Heart right ventricle (tissue), 16 donors: Measurements from ENCODE around the gene DENND4C. TPM values are rescaled to one million over a fixed set of nuclear protein-coding genes. Genes with fewer than 3 reads are reported as not detected.

ENCODE experiments used
- ATAC-seq, 8 donors: fragments of 200-7000 bp; cut with Tn5 transposase; one replicate each; pipeline ENCODE4 v1.9.1; 2020; ENCODE audit warnings: mild to moderate bottlenecking in 8 of 8, moderate library complexity in 8 of 8, moderate number of reproducible peaks in 1 of 8
- DNase-seq, 2 donors: peaks; one replicate each; pipeline ENCODE4 v3.0.0-alpha.2; 2020
- H3K27ac ChIP-seq, 10 donors: fragments of 200-600 bp; sonication (generic) in 2 of 10; one replicate each; pipeline versions ENCODE4 v1.5.0 to v1.8.0; 2020 to 2022; ENCODE audit warnings: mild to moderate bottlenecking in 3 of 10
- H3K27me3 ChIP-seq, 7 donors: fragments of 200-600 bp; one replicate each; pipeline ENCODE4 v1.8.0; 2021 to 2022; ENCODE audit warnings: mild to moderate bottlenecking in 2 of 7
- H3K36me3 ChIP-seq, 9 donors: fragments of 200-600 bp; sonication (generic) in 1 of 9; one replicate each; pipeline versions ENCODE4 v1.5.0 to v1.8.0; 2020 to 2022; ENCODE audit warnings: mild to moderate bottlenecking in 2 of 9
- H3K4me1 ChIP-seq, 9 donors: fragments of 200-600 bp; sonication (generic) in 1 of 9; one replicate each; pipeline versions ENCODE4 v1.5.0 to v1.8.0; 2020 to 2022; ENCODE audit warnings: mild to moderate bottlenecking in 4 of 9
- H3K4me3 ChIP-seq, 10 donors: fragments of 200-600 bp; sonication (generic) in 2 of 10; one replicate each; pipeline versions ENCODE4 v1.5.0 to v1.8.0; 2020 to 2022; ENCODE audit warnings: mild to moderate bottlenecking in 7 of 10, moderate library complexity in 2 of 10
- H3K9me3 ChIP-seq, 11 donors: fragments of 200-600 bp in 10 of 11; sonication (generic) in 2 of 11; one replicate each; pipeline versions ENCODE4 v1.5.0 to v1.8.0; 2013 to 2022; ENCODE audit warnings: mild to moderate bottlenecking in 2 of 11, control low read depth in 1 of 11, moderate library complexity in 1 of 11
- WGBS, 2 donors: extraction: QIAGEN DNeasy Blood & Tissue Kit; methylation state at CpG; one replicate each; pipeline ENCODE4 v1.1.7; 2013; ENCODE audit warnings: inconsistent platforms in 1 of 2; 5-methylcytosine and 5-hydroxymethylcytosine counted together
- intact Hi-C, 10 donors: fragments of 100-400 bp; cut with DNase I; formaldehyde crosslinking; loops; one replicate each; pipeline versions ENCODE4 v1.11.1 to v1.14.2; 2022
- polyA plus RNA-seq, 2 donors: library from polyadenylated mRNA; stranded (reverse); fragments of 200-250 nt; gene quantifications; one replicate each; pipeline ENCODE4 v1.2.3, GENCODE V29; 2013
- total RNA-seq, 10 donors: library from RNA; stranded (reverse); fragmentation: NEBNext Ultra II Directional in 3 of 10; extraction: Animal tissue kit (Norgen Biotek cat#: 25700) in 3 of 10; gene quantifications; one replicate each; pipeline versions ENCODE4 v1.2.1 to v1.2.4, GENCODE V29; 2021 to 2023
- TF ChIP-seq, protein P1 (sequence below), 9 donors: fragments of 200-600 bp; sonication (generic) in 2 of 9; IDR thresholded peaks; one replicate each; pipeline versions ENCODE4 v1.5.0 to v1.8.0; 2021 to 2022; ENCODE audit warnings: antibody characterized with exemption in 9 of 9, mild to moderate bottlenecking in 5 of 9, moderate library complexity in 1 of 9
- donor health status: Arrhythmogenic right ventricular cardiomyopathy.
- donor health status: ischemic (EF 13 %, LVEDD 7.1; RV severe dilation, severe dysfunction).
- donor health status: healthy with polysubstance abuse.
- donor health status: DM: no; HTN: yes; CAD: no.
- donor health status: DM: no; HTN: no; CAD: no.
- donor health status: ischemic (EF 25% LVEDD 6.9; RV normal size, moderate dysfunction).
- donor health status: ischemic (EF 25% LVEDD 5.7; RV mildly dilated, moderate dysfunction).
- donor health status: healthy.
- donor health status: DM: yes; HTN: yes; CAD: no.
- donor health status: Ischemic cardiomyopathy.
- donor health status: ischemic (EF 35%, LVEDD 5.7; RV mildly dilated, moderate dysfunction).
- donor health status: nonischemic (EF 11% LVEDD 7.7; RV severe dilation, severe dysfunction).
- donor health status: DM: yes; HTN: yes; CAD: no.
- donor health status: PGD.
- donor health status: ischemic (EF 29% LVEDD 5.4; RV normal size, mild dysfunction).
- donor health status: nonischemic (EF 23%, LVEDD 6.1; RV moderate dilation, normal function).

DENND4C gene
- total and polyA plus RNA-seq, 12 donors, result 5.4 to 28.3 (median 23.5) TPM

DNA sequence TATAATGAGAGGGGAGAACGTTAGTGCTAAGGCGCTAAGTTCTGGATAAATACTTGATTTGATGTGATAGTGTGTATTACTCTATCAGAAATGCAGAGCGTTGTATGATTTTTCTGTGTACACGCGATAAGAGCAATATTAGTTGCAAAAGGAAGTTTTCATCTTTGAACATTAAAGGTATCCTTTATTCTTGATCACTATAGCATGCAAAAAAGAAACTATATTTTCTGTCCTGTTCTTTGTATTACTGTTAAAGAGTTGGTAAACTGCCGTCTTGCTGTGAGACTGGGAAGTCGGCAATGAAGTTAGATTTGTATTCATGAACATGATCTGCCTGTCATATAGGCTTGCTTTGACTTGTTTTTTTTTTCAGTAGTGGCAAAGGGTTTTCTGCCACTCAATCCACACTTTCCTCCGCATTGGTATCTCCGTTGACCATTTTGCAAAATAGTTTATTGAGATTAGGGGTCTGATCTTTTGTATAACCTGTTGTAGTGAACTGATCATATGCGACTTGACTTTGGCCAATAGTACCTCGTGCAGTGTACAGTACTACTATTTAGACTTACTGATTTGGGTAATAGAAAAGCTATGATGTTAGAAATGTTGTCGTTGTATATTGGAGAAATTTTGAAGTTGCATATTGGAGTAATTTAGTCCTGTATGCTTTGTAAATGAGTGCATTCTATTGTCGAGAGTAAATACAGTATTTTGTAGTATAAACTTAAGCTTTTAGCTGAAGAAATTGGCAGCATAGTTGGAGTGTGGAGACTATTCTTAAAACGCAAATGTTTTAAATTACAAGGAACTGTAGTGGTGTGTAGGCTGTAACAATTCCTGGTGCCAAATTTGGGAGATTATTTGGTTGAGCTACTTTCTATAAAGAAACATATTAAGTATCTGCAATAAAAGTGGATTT is 1.7 kb downstream of the DENND4C start:
- DNase-seq, result no peak
- no peak for ATAC-seq
- TF ChIP-seq, protein P1, sequence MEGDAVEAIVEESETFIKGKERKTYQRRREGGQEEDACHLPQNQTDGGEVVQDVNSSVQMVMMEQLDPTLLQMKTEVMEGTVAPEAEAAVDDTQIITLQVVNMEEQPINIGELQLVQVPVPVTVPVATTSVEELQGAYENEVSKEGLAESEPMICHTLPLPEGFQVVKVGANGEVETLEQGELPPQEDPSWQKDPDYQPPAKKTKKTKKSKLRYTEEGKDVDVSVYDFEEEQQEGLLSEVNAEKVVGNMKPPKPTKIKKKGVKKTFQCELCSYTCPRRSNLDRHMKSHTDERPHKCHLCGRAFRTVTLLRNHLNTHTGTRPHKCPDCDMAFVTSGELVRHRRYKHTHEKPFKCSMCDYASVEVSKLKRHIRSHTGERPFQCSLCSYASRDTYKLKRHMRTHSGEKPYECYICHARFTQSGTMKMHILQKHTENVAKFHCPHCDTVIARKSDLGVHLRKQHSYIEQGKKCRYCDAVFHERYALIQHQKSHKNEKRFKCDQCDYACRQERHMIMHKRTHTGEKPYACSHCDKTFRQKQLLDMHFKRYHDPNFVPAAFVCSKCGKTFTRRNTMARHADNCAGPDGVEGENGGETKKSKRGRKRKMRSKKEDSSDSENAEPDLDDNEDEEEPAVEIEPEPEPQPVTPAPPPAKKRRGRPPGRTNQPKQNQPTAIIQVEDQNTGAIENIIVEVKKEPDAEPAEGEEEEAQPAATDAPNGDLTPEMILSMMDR (IDR thresholded peaks at IDR 0.05), result no peak
- Histone ChIP-seq H3K27ac (peak overlapping the region in 9 of 10 donors; percentile 96 to 99 (median 98)), H3K36me3 (no peaks in the 10 kb centered on the region), H3K4me3 (peak overlapping the region; percentile 83 to 100 (median 98)), H3K4me1 (peaks cover 0 to 55% (median 41%) of the 10 kb centered on the region in 9 donors), H3K9me3 (no peaks in the 10 kb centered on the region), H3K27me3 (no peaks in the 10 kb centered on the region)
- WGBS, 2 donors, result 7 to 8% methylated on average over 14 of the region's 14 CpGs
- intact Hi-C loops, result loop anchor here in 7 of 10 donors (2.0 to 10.0 kb wide), 9 partner anchors 45 to 107 kb away; partner anchors contain the start of gene PLIN2 (in 2 of the 7)

DNA sequence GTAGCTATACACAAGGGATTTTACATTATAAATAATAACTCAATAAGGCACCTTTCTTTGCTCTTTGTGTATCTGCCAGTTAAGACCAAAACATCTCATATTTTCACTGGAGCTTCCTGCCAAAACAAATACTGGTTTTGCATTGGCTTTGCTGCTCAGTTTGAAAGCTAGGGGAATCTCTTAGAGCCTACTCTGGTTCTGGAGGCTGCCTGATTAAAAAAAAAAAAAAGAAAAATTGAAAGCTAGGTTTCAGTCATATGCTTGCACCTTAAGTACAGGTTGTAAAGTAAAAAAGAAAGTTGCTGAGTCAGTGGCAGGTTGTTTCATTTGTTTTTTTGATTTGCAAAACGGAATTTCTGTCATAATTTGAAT is 2.3 kb downstream of the DENND4C start:
- intact Hi-C loops, result loop anchor here in 7 of 10 donors (5.0 to 10.0 kb wide), 8 partner anchors 46 to 108 kb away; partner anchors contain the start of gene PLIN2 (in 2 of the 7)
- no peaks in the 10 kb centered on the region for H3K36me3 ChIP-seq
- no peak for ATAC-seq
- TF ChIP-seq, protein P1 (IDR thresholded peaks at IDR 0.05), result peak in 2 of 9 donors; percentile 21 to 22
- H3K4me3 ChIP-seq, result peak overlapping the region in 7 of 10 donors; percentile 83 to 100 (median 97)
- 27 to 53% methylated on average over 1 of the region's 1 CpG for WGBS, 2 donors
- no peak for DNase-seq
- peaks cover 0 to 57% (median 41%) of the 10 kb centered on the region in 9 donors for H3K4me1 ChIP-seq
- H3K27me3 ChIP-seq, result no peaks in the 10 kb centered on the region
- H3K9me3 ChIP-seq, result no peaks in the 10 kb centered on the region
- peak overlapping the region in 5 of 10 donors; percentile 3 to 99 (median 98) for H3K27ac ChIP-seq

DNA sequence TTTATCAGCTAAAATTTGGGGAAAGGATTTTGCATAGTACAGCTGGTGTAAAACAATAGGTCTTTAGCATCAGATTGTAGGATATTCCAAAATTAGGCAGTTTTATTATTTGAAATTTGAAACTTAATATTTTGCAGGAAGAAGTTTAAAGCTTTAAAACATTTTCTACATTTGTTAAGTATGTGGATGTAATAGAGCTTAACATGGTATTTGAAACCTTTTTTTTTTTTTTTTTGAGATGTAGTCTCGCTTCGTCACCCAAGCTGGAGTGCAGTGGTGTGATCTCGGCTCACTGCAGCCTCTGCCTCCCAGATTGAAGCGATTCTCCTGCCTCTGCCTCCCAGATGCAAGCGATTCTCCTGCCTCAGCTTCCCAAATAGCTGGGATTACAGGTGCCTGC is 2.9 kb downstream of the DENND4C start:
- peaks cover 0 to 57% (median 41%) of the 10 kb centered on the region in 9 donors for H3K4me1 ChIP-seq

DNA sequence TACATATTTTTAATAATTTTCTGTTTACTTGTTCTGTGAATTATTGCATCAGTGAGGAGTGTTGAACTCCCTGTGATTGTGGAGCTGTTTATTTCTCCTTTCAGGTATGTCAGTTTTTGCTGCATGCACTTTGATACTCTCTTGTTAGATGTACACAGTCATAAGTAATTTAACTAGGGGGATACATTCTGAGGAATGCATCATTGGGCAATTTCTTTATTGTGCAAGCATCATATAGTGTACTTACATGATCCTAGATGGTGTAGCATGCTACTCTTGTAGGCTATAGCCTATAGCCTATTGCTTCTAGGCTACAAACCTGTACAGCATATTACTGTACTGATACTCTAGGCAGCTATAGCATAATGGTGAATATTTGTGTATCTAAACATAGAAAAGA is 9.5 kb downstream of the DENND4C start:
- Histone ChIP-seq H3K36me3 (peaks cover 0 to 27% (median 0%) of the 10 kb centered on the region in 9 donors), H3K4me3 (no peak overlapping the region), H3K4me1 (peaks cover 0 to 58% (median 22%) of the 10 kb centered on the region in 9 donors), H3K9me3 (no peaks in the 10 kb centered on the region), H3K27ac (no peak overlapping the region), H3K27me3 (no peaks in the 10 kb centered on the region)
- TF ChIP-seq, protein P1 (IDR thresholded peaks at IDR 0.05), result no peak
- no peak for ATAC-seq
- intact Hi-C loops, result loop anchor here in 5 of 10 donors (10.0 kb wide), 4 partner anchors 45 to 115 kb away; partner anchors contain the start of gene PLIN2 (in 2 of the 5)
- no peak for DNase-seq

More for the DNA sequence above, 2.9 kb downstream of the DENND4C start:
- intact Hi-C loops, result loop anchor here in 7 of 10 donors (5.0 to 10.0 kb wide), 8 partner anchors 46 to 109 kb away; partner anchors contain the start of gene PLIN2 (in 2 of the 7)
- Histone ChIP-seq H3K4me3 (peak overlapping the region in 4 of 10 donors; percentile 93 to 100 (median 98)), H3K27ac (peak overlapping the region in 3 of 10 donors; percentile 3 to 99 (median 98)), H3K27me3 (no peaks in the 10 kb centered on the region), H3K36me3 (no peaks in the 10 kb centered on the region), H3K9me3 (no peaks in the 10 kb centered on the region)
- WGBS, 2 donors, result 74 to 75% methylated on average over 5 of the region's 5 CpGs
- TF ChIP-seq, protein P1 (IDR thresholded peaks at IDR 0.05), result no peak
- DNase-seq, result no peak
- ATAC-seq, result no peak
